HCT116 (cell line): ENCODE data around the gene WDR44. TPM values are rescaled to one million over a fixed set of nuclear protein-coding genes. Genes with fewer than 3 reads are reported as not detected.
A peak's percentile ranks its signal among the peaks of the same experiment; 100 is the strongest.

Source experiments
- ATAC-seq: fragments of 200-7000 bp; cut with Tn5 transposase; 2 replicates; pipeline ENCODE4 v1.9.1; 2020; ENCODE audit warnings: mild to moderate bottlenecking, moderate library complexity
- BruUV-seq: library from RNA; stranded (reverse); fragments of 400-500 nt; replicated peaks from 2 replicates; lab custom pipeline; 2021; lab: Mats Ljungman, UMichigan
- CTCF ChIA-PET: fragments of 300-600 bp; sonication (Branson Sonifier 250); formaldehyde crosslinking; loops from one replicate; lab custom pipeline; 2021; ENCODE audit warnings: antibody characterized with exemption; lab: Charles Lee
- POLR2A ChIA-PET: fragments of 300-600, 350-600 bp; sonication (Branson Sonifier 250); formaldehyde crosslinking; loops from one replicate; lab custom pipeline; 2021; ENCODE audit warnings: antibody characterized with exemption; lab: Charles Lee
- RAD21 ChIA-PET, 2 experiments: fragments of 300-600 bp; sonication (Branson Sonifier 250); formaldehyde crosslinking; loops; one replicate each; lab custom pipeline; 2023; ENCODE audit warnings: low total read pairs in 2 of 2; ENCODE audit not compliant: uncharacterized antibody in 2 of 2, unreplicated experiment in 2 of 2, low non-redundant PET in 1 of 2; lab: Charles Lee
- DNase-seq: peaks from one replicate; pipeline ENCODE4 v3.0.0-alpha.2; 2010; ENCODE audit warnings: low read depth, low spot score
- H2AFZ ChIP-seq: fragments of 200-600 bp; shearing (Covaris generic), sonication (generic); 2 replicates; pipeline ENCODE4 v1.6.1; 2017; ENCODE audit warnings: low read depth, mixed run types, mixed read lengths, antibody characterized with exemption, low read length; ENCODE audit not compliant: poor library complexity, severe bottlenecking
- H3K27ac ChIP-seq: 2 replicates; pipeline ENCODE4 v1.5.1; 2012; ENCODE audit warnings: low read depth, low read length
- H3K27me3 ChIP-seq: fragments of 200-600 bp; sonication (generic); 2 replicates; pipeline ENCODE4 v1.6.1; 2016; ENCODE audit warnings: mixed run types, low read length, mixed read lengths; ENCODE audit not compliant: insufficient read depth
- H3K36me3 ChIP-seq, 2 experiments: fragments of 200-500 bp in 1 of 2; fragments of 200-600 bp in 1 of 2; sonication (Bioruptor generic) in 1 of 2; sonication (generic) in 1 of 2; 2 replicates each; pipeline versions ENCODE4 v1.5.1 to v1.6.1; 2014 to 2016; ENCODE audit warnings: low read length in 2 of 2, inconsistent platforms in 1 of 2, mixed read lengths in 1 of 2, mixed run types in 1 of 2; ENCODE audit not compliant: insufficient read depth in 2 of 2, control insufficient read depth in 1 of 2
- H3K4me1 ChIP-seq, 2 experiments: fragments of 200-600 bp in 1 of 2; sonication (generic) in 1 of 2; 2 replicates each; pipeline versions ENCODE4 v1.5.1 to v1.6.1; 2012 to 2017; ENCODE audit warnings: low read length in 2 of 2, inconsistent platforms in 1 of 2, mild to moderate bottlenecking in 1 of 2, mixed read lengths in 1 of 2, mixed run types in 1 of 2, moderate library complexity in 1 of 2; ENCODE audit not compliant: insufficient read depth in 2 of 2, control insufficient read depth in 1 of 2
- H3K4me2 ChIP-seq: fragments of 200-600 bp; sonication (generic); 2 replicates; pipeline ENCODE4 v1.6.1; 2017; ENCODE audit warnings: mixed run types, low read length, mixed read lengths
- H3K4me3 ChIP-seq, 2 experiments: fragments of 200-600 bp in 1 of 2; sonication (generic) in 1 of 2; replicated peaks in 1 of 2; 2 replicates each; pipeline ENCODE4 v1.5.1; 2011 to 2016; ENCODE audit warnings: low read length in 2 of 2, control low read depth in 1 of 2, low read depth in 1 of 2, mild to moderate bottlenecking in 1 of 2, mixed read lengths in 1 of 2, mixed run types in 1 of 2
- H3K79me2 ChIP-seq: fragments of 200-600 bp; sonication (generic); 2 replicates; pipeline ENCODE4 v1.6.1; 2017; ENCODE audit warnings: mild to moderate bottlenecking, mixed run types, low read length, moderate library complexity, mixed read lengths; ENCODE audit not compliant: insufficient read depth
- H3K9ac ChIP-seq: fragments of 200-600 bp; sonication (generic); 2 replicates; pipeline ENCODE4 v1.6.1; 2016; ENCODE audit warnings: low read length, mixed read lengths
- H3K9me2 ChIP-seq: fragments of 200-600 bp; sonication (generic), shearing (Covaris generic); 2 replicates; pipeline ENCODE4 v1.6.1; 2017; ENCODE audit warnings: mixed run types, mild to moderate bottlenecking, moderate library complexity; ENCODE audit not compliant: insufficient read depth
- H3K9me3 ChIP-seq, 2 experiments: fragments of 200-500 bp in 1 of 2; fragments of 200-600 bp in 1 of 2; sonication (Bioruptor generic) in 1 of 2; sonication (generic) in 1 of 2; 2 replicates each; pipeline ENCODE4 v1.6.1; 2014 to 2017; ENCODE audit warnings: low read length in 2 of 2, mixed read lengths in 2 of 2, inconsistent platforms in 1 of 2, low read depth in 1 of 2, mild to moderate bottlenecking in 1 of 2, mixed run types in 1 of 2, moderate library complexity in 1 of 2; ENCODE audit not compliant: control insufficient read depth in 1 of 2, insufficient read depth in 1 of 2
- H4K20me1 ChIP-seq: fragments of 200-600 bp; sonication (generic), shearing (Covaris generic); 2 replicates; pipeline ENCODE4 v1.6.1; 2017; ENCODE audit warnings: mixed run types, mild to moderate bottlenecking, moderate library complexity; ENCODE audit not compliant: insufficient read depth
- CBX3 ChIP-seq: IDR thresholded peaks from 2 replicates; pipeline ENCODE4 v1.6.1; 2012; ENCODE audit warnings: low read depth
- EGR1 ChIP-seq: IDR thresholded peaks from 2 replicates; pipeline ENCODE4 v1.6.1; 2012; ENCODE audit warnings: low read depth
- ELF1 ChIP-seq: IDR thresholded peaks from 2 replicates; pipeline ENCODE4 v1.6.1; 2012; ENCODE audit warnings: low read depth, borderline replicate concordance
- EZH2 ChIP-seq: fragments of 200-600 bp; sonication (generic); IDR thresholded peaks from 2 replicates; pipeline ENCODE4 v1.6.1; 2017; ENCODE audit warnings: antibody characterized with exemption, mixed run types
- POLR2AphosphoS5 ChIP-seq: IDR thresholded peaks from 2 replicates; pipeline ENCODE4 v1.6.1; 2011; ENCODE audit warnings: mild to moderate bottlenecking, low read depth, low read length, moderate library complexity
- TCF7L2 ChIP-seq: IDR thresholded peaks from 2 replicates; pipeline ENCODE4 v1.7.0; 2011; ENCODE audit warnings: borderline replicate concordance, inconsistent platforms; ENCODE audit not compliant: insufficient read depth, insufficient read length; ENCODE audit errors: extremely low read depth
- YY1 ChIP-seq: IDR thresholded peaks from 2 replicates; pipeline ENCODE4 v1.6.1; 2011; ENCODE audit warnings: low read length, low read depth, moderate library complexity, mild to moderate bottlenecking; ENCODE audit not compliant: insufficient replicate concordance; ENCODE audit errors: extremely low read depth
- ZNF274 ChIP-seq: fragments of 200-500 bp; sonication (Bioruptor generic); IDR thresholded peaks from 2 replicates; pipeline ENCODE4 v1.6.1; 2014; ENCODE audit warnings: mild to moderate bottlenecking, low read depth, low read length, inconsistent platforms
- intact Hi-C: fragments of 100-400 bp; cut with micrococcal nuclease; formaldehyde crosslinking; loops from 2 replicates; pipeline ENCODE4 v1.10.0; 2022
- total RNA-seq: library from RNA; stranded (reverse); gene quantifications from one replicate; pipeline ENCODE4 v1.2.1, GENCODE V29; 2021; ENCODE audit not compliant: unreplicated experiment

Gene WDR44
- total RNA-seq, 1 experiment from 2014 or later: 12.2 TPM

DNA sequence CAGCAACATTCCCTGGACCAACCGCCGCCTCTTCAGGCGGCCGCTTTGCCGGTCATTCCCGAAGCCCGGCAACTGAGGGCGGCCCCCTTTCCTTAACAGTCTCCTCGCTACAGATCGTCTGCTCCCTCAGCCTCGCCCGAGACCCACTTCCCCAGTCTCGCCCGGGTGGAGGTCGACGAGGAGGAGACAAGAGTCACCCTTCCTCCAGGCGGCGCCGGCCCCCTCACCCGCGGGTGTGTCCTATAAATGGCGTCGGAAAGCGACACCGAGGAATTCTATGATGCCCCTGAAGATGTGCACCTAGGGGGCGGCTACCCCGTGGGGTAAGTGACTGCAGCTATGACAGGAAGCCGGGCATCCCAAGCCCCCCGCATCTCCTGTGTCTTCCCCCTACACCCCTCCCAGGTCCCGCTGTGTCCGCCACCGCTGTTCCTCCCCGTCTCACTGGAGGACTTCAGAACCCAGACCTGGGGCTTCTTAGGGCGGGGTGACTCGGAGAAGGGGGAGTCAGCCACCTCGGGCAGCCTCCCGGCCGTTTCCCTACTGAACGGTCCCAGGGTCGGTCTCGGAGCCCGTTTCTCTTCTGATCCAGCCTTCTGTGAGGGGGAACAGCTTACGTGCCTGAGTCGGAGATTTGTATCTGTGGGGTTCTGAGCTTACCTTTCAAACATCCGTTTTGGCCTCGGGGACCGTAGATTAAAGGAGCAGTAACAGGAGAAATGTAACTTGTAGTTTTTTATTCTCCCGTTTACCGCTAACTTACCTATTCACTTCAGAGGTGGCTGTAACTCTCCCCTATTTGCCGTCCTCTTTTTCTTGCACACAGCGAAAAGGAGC lies 570 bp downstream of the WDR44 start:
- Histone ChIP-seq H3K9me2 (no peaks in the 10 kb centered on the region), H2AFZ (no peak overlapping the region), H3K9me3 (no peaks in the 10 kb centered on the region), H4K20me1 (no peaks in the 10 kb centered on the region), H3K4me3 (peak overlapping the region; percentile 72 to 74), H3K9ac (peak overlapping the region; percentile 73), H3K36me3 (no peaks in the 10 kb centered on the region), H3K79me2 (peaks cover 49% of the 10 kb centered on the region), H3K27ac (peak overlapping the region; percentile 93), H3K4me1 (peaks cover 13 to 41% of the 10 kb centered on the region in 2 experiments), H3K27me3 (no peaks in the 10 kb centered on the region), H3K4me2 (peak overlapping the region; percentile 85)
- POLR2A ChIA-PET: no interaction called here
- BruUV-seq: no TSS peak
- CTCF ChIA-PET: no interaction called here
- DNase-seq (no peak), ATAC-seq (peak; percentile 50)
- TF ChIP-seq YY1 (peak; percentile 42), EGR1 (peak; percentile 18; the same call in 1 of the 2 replicates), ELF1 (no peak)
- intact Hi-C loops: no loop called here
- RAD21 ChIA-PET: no interaction called here

DNA sequence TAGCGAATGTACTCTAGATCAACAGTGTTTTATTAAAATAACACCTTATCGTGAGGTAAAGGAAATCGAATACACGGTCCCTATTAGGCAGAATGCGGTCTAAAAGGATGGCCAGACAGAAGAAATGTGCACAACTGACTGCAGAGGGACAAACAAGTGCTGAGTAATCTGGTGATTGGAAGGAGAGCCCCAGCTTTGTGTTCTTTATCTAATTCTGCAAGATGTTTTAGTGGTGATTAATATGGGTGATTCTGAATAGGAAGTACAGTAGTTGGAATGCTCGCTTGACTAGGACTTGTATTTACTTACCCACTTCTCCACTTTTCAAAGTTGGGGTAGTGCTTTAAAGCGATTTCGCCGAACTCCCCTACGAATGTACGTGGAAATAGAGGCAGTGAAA lies 1.2 kb downstream of the WDR44 start:
- TSS peak; percentile 37 for BruUV-seq
- ChIA-PET RAD21 (no interaction called here), POLR2A (no interaction called here), CTCF (no interaction called here)
- DNase-seq (no peak), ATAC-seq (no peak)
- H3K27me3 ChIP-seq: no peaks in the 10 kb centered on the region
- H3K27ac ChIP-seq: peak overlapping the region; percentile 93; the same call in 1 of the 2 replicates
- intact Hi-C loops: no loop called here
- no peaks in the 10 kb centered on the region for H3K9me2 ChIP-seq
- peak overlapping the region; percentile 73 for H3K9ac ChIP-seq
- TF ChIP-seq ELF1 (no peak), TCF7L2 (no peak), ZNF274 (no peak), POLR2AphosphoS5 (no peak), EGR1 (no peak), EZH2 (no peak), CBX3 (no peak)
- H3K9me3 ChIP-seq: no peaks in the 10 kb centered on the region
- no peak overlapping the region for H2AFZ ChIP-seq
- H3K4me1 ChIP-seq: peaks cover 13 to 46% of the 10 kb centered on the region in 2 experiments
- H4K20me1 ChIP-seq: no peaks in the 10 kb centered on the region
- H3K79me2 ChIP-seq: peaks cover 52% of the 10 kb centered on the region
- peak overlapping the region; percentile 85 for H3K4me2 ChIP-seq
- peak overlapping the region; percentile 72 to 74 for H3K4me3 ChIP-seq
- no peaks in the 10 kb centered on the region for H3K36me3 ChIP-seq
